ENCODE measurements around the gene MEGF6. TPM values are rescaled to one million over a fixed set of nuclear protein-coding genes. Genes with fewer than 3 reads are reported as not detected.

MEGF6 gene
- total RNA-seq, 5 donors from 2014 or later (not counting 1 experiment from before 2014, with no cell fraction given), result 63.3 to 213 (median 193) TPM

DNA sequence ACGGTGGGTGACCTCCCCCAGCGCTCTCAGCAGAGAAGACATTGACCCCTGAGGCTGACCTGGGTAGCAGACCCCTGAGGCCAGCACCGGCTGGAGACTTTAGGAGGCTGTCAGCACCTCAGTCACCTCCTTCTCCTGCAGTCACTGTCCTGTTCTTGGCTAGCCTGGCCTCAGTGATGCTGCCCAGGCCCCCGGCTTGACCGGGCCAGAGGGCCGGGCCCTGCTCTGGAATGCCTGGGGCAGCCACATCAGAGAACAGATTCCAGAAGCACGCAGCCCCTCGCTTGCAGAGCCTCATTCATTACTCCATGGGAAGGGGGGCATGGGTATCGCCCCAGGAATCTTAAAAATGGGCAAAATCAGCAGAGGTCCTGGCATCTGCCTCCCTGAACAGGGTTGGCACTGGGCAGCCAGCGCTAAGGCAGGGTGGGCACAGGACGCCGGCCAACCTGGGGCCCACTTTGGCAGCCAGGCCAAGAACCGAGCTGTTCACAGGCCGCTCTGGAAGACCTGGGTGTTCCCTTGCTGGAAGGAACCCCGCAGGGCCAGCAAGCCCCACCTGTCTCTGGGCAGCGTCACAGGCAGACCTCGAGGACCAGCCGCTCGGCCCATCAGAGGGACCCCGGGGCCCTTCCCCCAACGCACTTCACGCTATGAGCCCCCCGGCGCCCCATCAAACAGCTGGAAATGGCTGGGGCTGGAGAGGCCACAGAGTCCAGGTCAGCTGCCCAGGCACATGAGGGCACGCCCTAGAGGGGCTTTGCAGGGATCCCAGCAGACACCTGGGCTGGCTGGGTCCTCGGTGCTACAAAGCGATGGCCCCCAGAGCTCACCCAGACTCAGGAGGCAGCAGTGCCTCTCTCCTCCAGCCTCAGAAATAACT is 45.1 kb downstream of the MEGF6 start:
- CTCF ChIA-PET, result no interaction called here

GRCh38 chr1:3564921-3565831 is 46.1 kb downstream of the MEGF6 start:
- Histone ChIP-seq H3K4me1 (ENCODE audit: control insufficient read depth in 1 of 2, extremely low read depth in 1 of 2, insufficient read depth in 2 of 2, low read length in 2 of 2) (no peaks in the 10 kb centered on the region), H3K9me3 (no peaks in the 10 kb centered on the region), H3K27ac (ENCODE audit: low read length) (no peak overlapping the region), H3K4me3 (ENCODE audit: control insufficient read depth in 1 of 2, extremely low read depth in 1 of 2, low read length in 1 of 2) (no peak overlapping the region), H3K27me3 (replicated peaks in 1 of 2; ENCODE audit: control insufficient read depth in 2 of 2, extremely low read depth in 1 of 2, insufficient read depth in 2 of 2, low read length in 1 of 2) (peaks cover 0 to 27% of the 10 kb centered on the region in 2 experiments), H3K36me3 (ENCODE audit: control insufficient read depth in 2 of 2, extremely low read depth in 1 of 2, insufficient read depth in 1 of 2, low read length in 1 of 2) (no peaks in the 10 kb centered on the region)
- Mint-ChIP-seq H3K27me3 (peaks cover 0 to 3% of the 10 kb centered on the region in 2 donors), H3K27ac (peak overlapping the region in 1 of 2 donors; percentile 16), H3K4me1 (no peaks in the 10 kb centered on the region), H3K4me3 (no peak overlapping the region), H3K36me3 (no peaks in the 10 kb centered on the region), H3K9me3 (no peaks in the 10 kb centered on the region)
- DNase-seq (peak in 27 of 35 experiments; percentile 4 to 67 (median 27)), ATAC-seq (replicated peaks in 1 of 4) (peak; percentile 41 to 69 (median 58))
- ChIA-PET CTCF (interaction anchor here in 1 of 2 donors (0.6 to 1.0 kb wide), 2 partner anchors 54 to 56 kb away, joined by 3 to 8 read pairs; no protein-coding TSS in a partner anchor), POLR2A (no interaction called here)
- WGBS (ENCODE audit: insufficient coverage), result 72% methylated on average over 27 of the region's 29 CpGs

More for the DNA sequence above, 45.1 kb downstream of the MEGF6 start:
- no peaks in the 10 kb centered on the region for H3K4me1 ChIP-seq (ENCODE audit: control insufficient read depth in 1 of 2, extremely low read depth in 1 of 2, insufficient read depth in 2 of 2, low read length in 2 of 2)
- DNase-seq (no peak), ATAC-seq (replicated peaks in 1 of 4) (no peak)
- H3K27ac Mint-ChIP-seq, result no peak overlapping the region
- no peaks in the 10 kb centered on the region for H3K9me3 Mint-ChIP-seq
- H3K36me3 ChIP-seq (ENCODE audit: control insufficient read depth in 2 of 2, extremely low read depth in 1 of 2, insufficient read depth in 1 of 2, low read length in 1 of 2), result no peaks in the 10 kb centered on the region
- no peak overlapping the region for H3K4me3 ChIP-seq (ENCODE audit: control insufficient read depth in 1 of 2, extremely low read depth in 1 of 2, low read length in 1 of 2)
- no peaks in the 10 kb centered on the region for H3K9me3 ChIP-seq
- H3K27ac ChIP-seq (ENCODE audit: low read length), result no peak overlapping the region
- no peak overlapping the region for H3K4me3 Mint-ChIP-seq
- POLR2A ChIA-PET, result no interaction called here
- peaks cover 0 to 27% of the 10 kb centered on the region in 2 experiments for H3K27me3 ChIP-seq (replicated peaks in 1 of 2; ENCODE audit: control insufficient read depth in 2 of 2, extremely low read depth in 1 of 2, insufficient read depth in 2 of 2, low read length in 1 of 2)
- H3K4me1 Mint-ChIP-seq, result no peaks in the 10 kb centered on the region
- H3K27me3 Mint-ChIP-seq, result peaks cover 0 to 3% of the 10 kb centered on the region in 2 donors
- no peaks in the 10 kb centered on the region for H3K36me3 Mint-ChIP-seq
- WGBS (ENCODE audit: insufficient coverage), result 80% methylated on average over 26 of the region's 27 CpGs

DNA sequence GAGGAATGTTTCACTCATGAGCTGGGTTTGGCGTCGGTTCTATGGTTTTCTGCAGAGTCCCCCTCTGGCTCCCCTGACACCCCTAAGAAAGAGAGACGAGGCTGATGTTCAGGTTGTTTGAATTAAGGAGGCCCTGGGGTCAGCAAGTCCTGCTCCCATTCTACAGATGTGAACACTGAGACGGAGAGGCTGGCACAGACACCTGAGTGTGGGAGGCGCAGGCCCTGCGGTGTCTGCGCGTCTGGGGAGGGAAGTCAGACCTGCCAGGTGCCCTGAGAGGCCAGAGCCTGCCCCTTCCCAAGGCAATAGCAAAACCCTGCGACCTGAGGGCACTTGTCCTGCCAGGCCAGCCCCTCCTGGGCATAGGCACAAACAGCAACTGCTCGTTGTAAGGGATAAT is 47.7 kb downstream of the MEGF6 start:
- CTCF ChIA-PET, result interaction anchor here in 1 of 2 donors (0.7 kb wide), 1 partner anchor 51 kb away, joined by 3 read pairs; no protein-coding TSS in a partner anchor
- H3K4me1 ChIP-seq (ENCODE audit: control insufficient read depth in 1 of 2, extremely low read depth in 1 of 2, insufficient read depth in 2 of 2, low read length in 2 of 2), result no peaks in the 10 kb centered on the region
- POLR2A ChIA-PET, result no interaction called here
- 85% methylated on average over 10 of the region's 10 CpGs for WGBS (ENCODE audit: insufficient coverage)
- ATAC-seq (replicated peaks in 1 of 4), result no peak
- no peaks in the 10 kb centered on the region for H3K9me3 ChIP-seq
- H3K27me3 ChIP-seq (replicated peaks in 1 of 2; ENCODE audit: control insufficient read depth in 2 of 2, extremely low read depth in 1 of 2, insufficient read depth in 2 of 2, low read length in 1 of 2), result peaks cover 0 to 27% of the 10 kb centered on the region in 2 experiments
- no peak for DNase-seq
- no peaks in the 10 kb centered on the region for H3K9me3 Mint-ChIP-seq
- H3K4me3 ChIP-seq (ENCODE audit: control insufficient read depth in 1 of 2, extremely low read depth in 1 of 2, low read length in 1 of 2), result no peak overlapping the region
- no peaks in the 10 kb centered on the region for H3K36me3 Mint-ChIP-seq
- no peak overlapping the region for H3K4me3 Mint-ChIP-seq
- no peak overlapping the region for H3K27ac Mint-ChIP-seq
- peaks cover 0 to 3% of the 10 kb centered on the region in 2 donors for H3K27me3 Mint-ChIP-seq
- H3K36me3 ChIP-seq (ENCODE audit: control insufficient read depth in 2 of 2, extremely low read depth in 1 of 2, insufficient read depth in 1 of 2, low read length in 1 of 2), result no peaks in the 10 kb centered on the region
- no peaks in the 10 kb centered on the region for H3K4me1 Mint-ChIP-seq
- H3K27ac ChIP-seq (ENCODE audit: low read length), result no peak overlapping the region

DNA sequence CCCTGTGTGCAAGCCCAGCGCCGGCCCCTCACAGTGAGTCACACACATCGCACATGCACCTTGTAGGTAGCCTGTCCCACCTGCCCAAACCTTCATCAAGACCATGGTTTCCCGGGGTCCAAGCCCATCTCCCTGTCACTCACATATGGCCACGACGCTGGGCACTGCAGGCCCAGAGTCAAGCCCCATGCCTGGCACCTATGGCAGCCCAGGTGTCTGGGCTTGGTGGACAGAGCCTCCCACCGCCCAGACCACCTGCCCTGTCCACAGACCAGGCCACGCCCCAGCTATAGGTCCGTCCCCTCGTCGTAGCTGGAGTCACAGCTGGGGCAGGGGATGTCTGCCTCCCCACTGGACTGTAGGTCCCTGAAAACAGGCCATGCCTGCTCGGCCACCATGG is 48.2 kb downstream of the MEGF6 start:
- Histone ChIP-seq H3K9me3 (no peaks in the 10 kb centered on the region), H3K27ac (ENCODE audit: low read length) (no peak overlapping the region), H3K27me3 (replicated peaks in 1 of 2; ENCODE audit: control insufficient read depth in 2 of 2, extremely low read depth in 1 of 2, insufficient read depth in 2 of 2, low read length in 1 of 2) (peaks cover 0 to 27% of the 10 kb centered on the region in 2 experiments), H3K4me3 (ENCODE audit: control insufficient read depth in 1 of 2, extremely low read depth in 1 of 2, low read length in 1 of 2) (no peak overlapping the region), H3K4me1 (ENCODE audit: control insufficient read depth in 1 of 2, extremely low read depth in 1 of 2, insufficient read depth in 2 of 2, low read length in 2 of 2) (no peaks in the 10 kb centered on the region), H3K36me3 (ENCODE audit: control insufficient read depth in 2 of 2, extremely low read depth in 1 of 2, insufficient read depth in 1 of 2, low read length in 1 of 2) (no peaks in the 10 kb centered on the region)
- 83% methylated on average over 12 of the region's 12 CpGs for WGBS (ENCODE audit: insufficient coverage)
- H3K9me3 Mint-ChIP-seq, result no peaks in the 10 kb centered on the region
- no peak overlapping the region for H3K4me3 Mint-ChIP-seq
- ChIA-PET POLR2A (no interaction called here), CTCF (no interaction called here)
- no peak overlapping the region for H3K27ac Mint-ChIP-seq
- DNase-seq (no peak), ATAC-seq (replicated peaks in 1 of 4) (no peak)
- H3K36me3 Mint-ChIP-seq, result no peaks in the 10 kb centered on the region
- H3K4me1 Mint-ChIP-seq, result no peaks in the 10 kb centered on the region
- H3K27me3 Mint-ChIP-seq, result peaks cover 0 to 3% of the 10 kb centered on the region in 2 donors

- Histone ChIP-seq H3K4me3 (ENCODE audit: control insufficient read depth in 1 of 2, extremely low read depth in 1 of 2, low read length in 1 of 2) (no peak overlapping the region), H3K9me3 (no peaks in the 10 kb centered on the region), H3K27me3 (replicated peaks in 1 of 2; ENCODE audit: control insufficient read depth in 2 of 2, extremely low read depth in 1 of 2, insufficient read depth in 2 of 2, low read length in 1 of 2) (peaks cover 0 to 23% of the 10 kb centered on the region in 2 experiments), H3K36me3 (ENCODE audit: control insufficient read depth in 2 of 2, extremely low read depth in 1 of 2, insufficient read depth in 1 of 2, low read length in 1 of 2) (no peaks in the 10 kb centered on the region), H3K27ac (ENCODE audit: low read length) (no peak overlapping the region), H3K4me1 (ENCODE audit: control insufficient read depth in 1 of 2, extremely low read depth in 1 of 2, insufficient read depth in 2 of 2, low read length in 2 of 2) (no peaks in the 10 kb centered on the region)
- Mint-ChIP-seq H3K36me3 (no peaks in the 10 kb centered on the region), H3K27me3 (peaks cover 0 to 3% of the 10 kb centered on the region in 2 donors), H3K9me3 (no peaks in the 10 kb centered on the region), H3K4me3 (no peak overlapping the region), H3K27ac (no peak overlapping the region), H3K4me1 (no peaks in the 10 kb centered on the region)
- no peak for ATAC-seq (replicated peaks in 1 of 4)
- ChIA-PET POLR2A (no interaction called here), CTCF (no interaction called here)
- WGBS (ENCODE audit: insufficient coverage), result 90% methylated on average over 5 of the region's 8 CpGs
- DNase-seq, result no peak
Measured at GRCh38 chr1:3562712-3563111, 48.6 kb downstream of the MEGF6 start.

- Mint-ChIP-seq H3K4me1 (no peaks in the 10 kb centered on the region), H3K9me3 (no peaks in the 10 kb centered on the region), H3K4me3 (no peak overlapping the region), H3K27ac (no peak overlapping the region), H3K36me3 (no peaks in the 10 kb centered on the region), H3K27me3 (peaks cover 0 to 3% of the 10 kb centered on the region in 2 donors)
- Histone ChIP-seq H3K36me3 (ENCODE audit: control insufficient read depth in 2 of 2, extremely low read depth in 1 of 2, insufficient read depth in 1 of 2, low read length in 1 of 2) (no peaks in the 10 kb centered on the region), H3K27ac (ENCODE audit: low read length) (no peak overlapping the region), H3K4me3 (ENCODE audit: control insufficient read depth in 1 of 2, extremely low read depth in 1 of 2, low read length in 1 of 2) (no peak overlapping the region), H3K27me3 (replicated peaks in 1 of 2; ENCODE audit: control insufficient read depth in 2 of 2, extremely low read depth in 1 of 2, insufficient read depth in 2 of 2, low read length in 1 of 2) (peaks cover 0 to 23% of the 10 kb centered on the region in 2 experiments), H3K9me3 (no peaks in the 10 kb centered on the region), H3K4me1 (ENCODE audit: control insufficient read depth in 1 of 2, extremely low read depth in 1 of 2, insufficient read depth in 2 of 2, low read length in 2 of 2) (no peaks in the 10 kb centered on the region)
- 70% methylated on average over 6 of the region's 13 CpGs for WGBS (ENCODE audit: insufficient coverage)
- DNase-seq (no peak), ATAC-seq (replicated peaks in 1 of 4) (no peak)
- CTCF ChIA-PET, result interaction anchor here in 1 of 2 donors (0.9 kb wide), 1 partner anchor 57 kb away, joined by 3 read pairs; no protein-coding TSS in a partner anchor
- POLR2A ChIA-PET, result no interaction called here
Measured at GRCh38 chr1:3561702-3562101, 49.6 kb downstream of the MEGF6 start.
